HG02623 (cell line): ENCODE measurements around the gene CCDC89.
"Not testable (repeated sequence)": the region's sequence is repeated elsewhere in the genome, so short reads cannot be mapped to it uniquely, and the experiment has no call there.

Experiments used
- ATAC-seq: cut with Tn5 transposase; IDR thresholded peaks from one replicate; pipeline ENCODE4 v1.9.1; 2021; ENCODE audit warnings: moderate library complexity; ENCODE audit not compliant: unreplicated experiment

Gene CCDC89

GRCh38 chr11:85654343-85654742 lies 31.7 kb downstream of the CCDC89 start:
- ATAC-seq, result not testable (repeated sequence)

- ATAC-seq, result no peak
These were observed 33.1 kb downstream of the CCDC89 start for GRCh38 chr11:85652786-85653447.

DNA sequence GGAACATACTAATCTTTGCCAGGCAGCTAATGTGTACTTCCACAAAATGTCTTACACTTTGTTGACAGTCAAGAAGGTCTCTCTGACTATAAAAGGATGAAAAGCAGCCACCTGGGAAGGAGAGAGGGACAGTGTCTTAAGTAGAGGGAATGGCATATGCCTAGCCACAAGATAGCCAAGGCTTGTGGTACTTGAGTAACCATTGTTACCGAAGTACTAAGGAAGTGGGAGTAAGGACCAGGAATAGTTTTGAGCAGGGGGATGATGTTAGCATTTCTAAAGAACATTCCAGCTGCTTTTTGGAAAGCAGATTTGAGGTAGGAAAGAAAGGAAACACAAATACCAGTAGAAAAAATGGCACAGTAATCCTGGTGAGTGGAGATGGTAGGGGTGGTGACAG lies 34.9 kb downstream of the CCDC89 start:
- ATAC-seq, result no peak

GRCh38 chr11:85647604-85648299 lies 38.2 kb downstream of the CCDC89 start, which contains the start of gene TMEM126A:
TSS of gene TMEM126A (plus strand) at chr11:85647967. CDS start at chr11:85650256, 2,289 bp downstream.
- peak; percentile 99 for ATAC-seq

GRCh38 chr11:85647078-85647477 lies 38.9 kb downstream of the CCDC89 start:
- ATAC-seq, result no peak

GRCh38 chr11:85643191-85643614 lies 42.8 kb downstream of the CCDC89 start:
- no peak for ATAC-seq

DNA sequence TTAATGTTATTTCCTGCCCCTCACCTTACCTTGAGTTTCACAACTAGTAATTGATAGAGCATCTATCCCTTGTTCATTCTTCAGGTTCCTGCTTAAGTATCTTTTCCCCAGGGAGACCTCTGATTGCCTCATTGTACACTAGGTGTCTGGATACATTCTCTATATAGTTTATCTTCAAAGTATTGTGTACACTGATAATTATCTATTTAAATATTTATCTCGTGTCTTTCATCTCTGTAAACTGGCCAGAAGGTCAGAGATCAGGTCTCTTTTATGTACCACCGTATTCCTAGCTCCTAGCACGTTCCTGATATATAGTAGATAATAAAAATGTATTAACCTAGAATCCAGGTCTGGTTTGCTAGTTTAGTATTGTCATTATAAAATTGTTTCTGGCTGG lies 51.2 kb downstream of the CCDC89 start:
- ATAC-seq, result no peak
